HG03442 (cell line): ENCODE data around the gene ZCCHC7.
"Not testable (repeated sequence)": the region's sequence is repeated elsewhere in the genome, so short reads cannot be mapped to it uniquely, and the experiment has no call there.

Source experiments
- ATAC-seq: cut with Tn5 transposase; IDR thresholded peaks from one replicate; pipeline ENCODE4 v1.9.1; 2021; ENCODE audit warnings: mild to moderate bottlenecking, moderate library complexity; ENCODE audit not compliant: unreplicated experiment

The ZCCHC7 gene

DNA sequence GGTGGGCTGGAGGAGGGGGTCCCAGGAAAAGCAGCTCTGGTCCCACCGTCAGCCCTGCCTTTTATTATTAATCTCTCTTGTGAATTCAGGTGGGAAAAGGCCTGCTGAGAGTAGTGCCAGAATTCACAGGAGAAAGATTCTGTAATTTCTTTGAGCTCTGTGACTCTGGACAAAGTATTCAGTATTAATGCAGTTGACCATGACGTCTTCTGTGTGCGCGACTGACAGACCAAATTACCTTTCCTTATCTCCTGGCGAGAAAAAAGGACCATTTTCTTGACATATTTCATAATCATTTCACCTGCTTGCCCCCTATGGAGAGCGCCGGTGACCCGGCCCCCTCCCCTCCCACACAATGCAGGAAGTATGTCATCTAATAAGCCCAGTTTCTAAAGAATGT, 275.3 kb downstream of the ZCCHC7 start:
- no peak for ATAC-seq

DNA sequence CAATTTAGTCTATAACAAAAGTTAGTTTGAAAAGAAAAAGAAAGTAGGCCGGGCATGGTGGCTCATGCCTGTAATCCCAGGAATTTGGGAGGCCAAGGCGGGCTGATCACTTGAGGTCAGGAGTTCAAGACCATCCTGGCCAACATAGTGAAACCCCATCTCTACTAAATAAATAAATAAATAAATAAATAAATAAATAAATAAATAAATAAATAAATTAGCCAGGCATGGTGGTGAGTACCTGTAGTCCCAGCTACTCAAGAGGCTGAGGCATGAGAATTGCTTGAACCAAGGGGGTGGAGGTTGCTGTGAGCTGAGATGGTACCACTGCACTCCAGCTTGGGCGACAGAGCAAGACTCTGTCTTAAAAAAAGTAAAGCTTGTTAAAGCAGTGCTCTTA, 277.6 kb downstream of the ZCCHC7 start:
- not testable (repeated sequence) for ATAC-seq

DNA sequence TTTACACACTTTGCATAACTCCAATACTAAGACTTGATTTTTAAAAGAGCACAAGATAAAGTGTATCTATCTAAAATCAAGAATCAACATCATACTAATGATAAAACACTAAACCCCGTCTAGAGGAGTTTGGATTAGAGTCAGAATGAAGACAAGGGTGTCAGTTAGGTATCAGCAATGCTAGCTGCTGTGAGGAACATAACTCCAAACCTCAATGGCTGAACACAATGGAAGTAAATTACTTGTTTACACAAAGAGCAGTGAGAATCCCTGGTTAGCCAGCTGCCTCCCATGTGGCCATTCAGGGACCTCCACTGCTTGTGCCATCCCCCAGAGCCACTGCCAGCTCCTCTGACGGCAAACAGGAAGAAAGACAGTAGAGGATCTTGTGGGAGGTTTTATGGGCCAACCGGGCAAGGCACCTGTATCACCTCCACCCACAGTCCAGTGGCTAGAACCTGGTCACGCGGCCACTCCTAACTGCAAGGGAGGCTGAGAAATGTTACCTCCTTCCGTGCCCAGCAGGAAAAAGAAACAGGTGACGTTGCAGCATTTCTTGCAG, 278.2 kb downstream of the ZCCHC7 start:
- ATAC-seq: no peak

DNA sequence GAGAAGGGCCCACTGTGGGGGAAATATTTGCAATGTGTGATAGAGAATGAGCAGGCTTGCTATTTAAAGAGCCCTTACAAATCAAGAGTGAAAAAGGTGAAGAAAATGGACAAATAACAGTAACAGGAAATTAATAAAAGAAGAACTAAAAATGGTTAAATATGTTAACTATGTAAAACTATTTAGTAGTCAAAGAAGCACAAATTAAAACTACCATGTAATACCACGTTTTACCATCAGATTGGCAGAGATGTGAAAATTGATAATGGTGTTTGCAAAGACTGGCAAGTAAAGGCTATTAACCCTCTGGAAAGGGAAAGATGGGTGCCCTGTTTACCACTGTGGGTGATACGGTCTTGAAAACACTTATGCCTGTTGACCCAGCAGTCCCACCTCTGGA, 279.0 kb downstream of the ZCCHC7 start:
- ATAC-seq: no peak

DNA sequence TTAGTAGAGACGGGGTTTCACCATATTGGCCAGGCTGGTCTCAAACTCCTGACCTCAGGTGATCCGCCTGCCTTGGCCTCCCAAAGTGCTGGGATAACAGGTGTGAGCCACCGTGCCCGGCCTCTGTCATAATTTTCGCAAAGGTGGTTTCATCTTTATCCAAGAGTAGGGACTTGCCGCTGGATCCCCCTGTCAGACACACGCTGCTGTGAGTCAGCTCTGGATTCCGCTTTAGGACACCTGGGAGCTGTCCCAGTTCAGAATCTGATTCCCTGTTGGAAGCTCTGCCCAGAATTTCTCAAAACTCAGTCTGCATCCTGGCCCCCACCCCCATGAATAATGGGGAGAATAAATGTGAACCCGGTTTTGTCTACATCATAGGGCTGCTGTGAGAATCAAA, 284.2 kb downstream of the ZCCHC7 start:
- no peak for ATAC-seq

DNA sequence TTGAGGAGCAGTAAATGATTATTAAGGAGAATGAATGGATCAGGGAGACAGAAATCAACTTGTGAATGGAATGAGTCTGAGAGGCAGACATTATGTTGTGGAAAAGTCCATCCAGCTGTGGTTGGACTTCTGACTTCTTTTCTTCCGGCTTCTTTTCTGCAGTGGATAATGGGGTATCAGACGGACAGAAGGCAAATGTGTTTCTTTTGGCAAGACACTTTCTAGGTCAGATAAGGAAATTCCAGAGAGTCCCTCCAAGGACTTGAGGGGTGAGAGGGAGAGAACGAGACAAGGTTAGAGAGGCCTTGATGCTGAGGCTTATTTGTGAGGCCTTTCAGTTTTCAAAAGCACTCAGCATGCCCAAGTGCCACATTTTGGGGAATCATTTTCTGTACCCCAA, 285.0 kb downstream of the ZCCHC7 start:
- ATAC-seq: no peak

DNA sequence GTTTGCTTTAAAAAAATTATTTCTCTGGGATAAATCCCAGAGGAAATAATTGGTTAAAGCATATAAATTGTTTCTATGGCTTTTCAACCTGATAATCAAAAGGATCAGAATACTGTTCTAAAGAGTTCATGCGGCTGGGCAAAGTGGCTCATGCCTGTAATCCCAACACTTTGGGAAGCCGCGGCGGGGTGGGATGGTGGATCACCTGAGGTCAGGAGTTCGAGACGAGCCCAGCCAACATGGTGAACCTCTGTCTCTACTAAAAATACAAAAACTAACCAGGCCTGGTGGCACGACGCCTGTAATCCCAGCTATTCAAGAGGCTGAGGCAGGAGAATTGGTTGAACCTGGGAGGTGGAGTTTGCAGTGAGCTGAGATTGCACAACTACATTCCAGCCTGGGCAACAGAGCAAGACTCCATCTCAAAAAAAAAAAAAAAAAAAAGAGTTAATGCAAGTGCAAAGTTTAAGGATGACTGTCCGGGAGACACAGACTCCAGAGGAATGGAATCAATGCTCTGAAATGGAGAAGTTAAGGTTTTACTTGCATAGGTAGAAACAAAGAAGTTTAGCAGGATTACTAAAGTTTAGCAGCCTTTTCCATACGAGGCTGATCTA, 285.5 kb downstream of the ZCCHC7 start:
- no peak for ATAC-seq

DNA sequence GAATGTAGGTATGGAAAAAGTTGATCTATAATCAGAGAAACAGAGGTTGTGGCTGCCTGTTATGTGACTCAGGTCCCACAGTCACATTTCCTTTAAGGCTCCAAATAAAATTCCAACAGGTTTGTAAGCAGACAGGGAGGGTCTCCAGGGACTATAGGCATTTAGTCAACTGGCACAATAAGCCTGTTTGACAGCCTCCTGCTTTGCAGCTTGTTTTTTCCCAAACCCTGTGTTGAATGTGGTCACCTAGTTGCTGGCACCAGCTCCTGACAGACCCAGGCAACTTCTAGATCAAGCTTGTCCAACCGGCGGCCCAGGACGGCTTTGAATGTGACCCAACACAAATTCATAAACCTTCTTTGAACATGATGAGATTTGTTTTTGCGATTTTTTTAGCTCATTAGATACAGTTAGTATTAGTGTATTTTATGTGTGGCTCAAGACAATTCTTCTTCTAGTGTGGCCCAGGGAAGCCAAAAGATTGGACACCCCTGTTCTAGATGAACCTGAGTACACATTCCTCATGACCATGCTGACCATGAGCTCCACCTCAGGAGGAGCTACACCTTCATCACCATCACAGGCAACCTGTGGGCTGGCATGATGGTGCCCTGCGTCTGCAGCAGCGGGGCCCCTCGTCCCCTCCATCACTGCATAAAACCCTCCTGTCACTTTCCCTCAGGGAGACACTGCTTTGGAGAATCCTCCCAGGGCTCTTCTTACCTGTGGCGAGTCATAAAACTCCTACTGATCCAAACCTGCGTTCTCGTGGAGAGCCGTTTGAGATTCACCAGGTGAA, 286.4 kb downstream of the ZCCHC7 start:
- no peak for ATAC-seq

DNA sequence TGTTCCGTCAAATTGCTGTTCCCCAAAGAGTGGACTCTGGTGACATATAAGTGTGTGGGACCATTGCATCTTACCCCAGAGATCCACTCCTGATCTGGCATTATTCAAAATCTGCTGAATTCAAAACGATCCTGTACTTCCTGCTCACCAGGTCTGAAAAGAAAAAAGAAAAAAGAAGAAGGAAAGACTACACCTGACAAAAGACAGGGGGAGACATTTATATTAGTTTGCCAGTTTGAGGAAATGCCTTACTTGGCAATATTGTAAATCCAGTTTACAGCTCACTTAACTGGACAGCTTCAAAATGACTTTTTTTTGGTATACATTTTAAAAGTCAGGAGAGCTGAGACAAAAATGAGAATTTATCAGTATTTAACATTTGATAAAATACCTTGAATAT, 287.1 kb downstream of the ZCCHC7 start:
- ATAC-seq: no peak
